Measurements from ENCODE around the gene NEBL. TPM values are rescaled to one million over a fixed set of nuclear protein-coding genes. Genes with fewer than 3 reads are reported as not detected.

Gene NEBL
- total and polyA plus RNA-seq, 9 of the 15 experiments (the other 6 are each of a cell fraction or from before 2014, with no cell fraction given): 0.82 to 14.6 (median 9.8) TPM

DNA sequence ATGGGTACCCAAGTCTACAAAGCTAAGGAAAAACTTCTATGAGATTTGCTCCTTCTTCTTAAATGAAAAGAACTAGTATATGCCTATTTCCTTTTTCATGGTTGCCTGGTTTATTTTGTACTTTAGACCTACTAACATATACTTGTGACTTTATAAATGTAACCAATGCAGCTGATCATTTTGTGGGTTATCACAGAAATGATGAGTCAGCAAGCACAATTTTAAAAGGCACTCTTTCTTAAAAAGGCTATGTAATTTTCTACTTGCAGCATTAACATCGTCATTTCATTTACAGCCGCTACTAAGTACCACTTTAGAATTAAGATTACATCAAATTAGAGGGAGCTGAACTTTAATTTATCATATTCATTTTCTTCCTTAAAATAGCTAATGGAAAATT is 13.6 kb downstream of the NEBL start (continued):
- TF ChIP-seq, protein P1, sequence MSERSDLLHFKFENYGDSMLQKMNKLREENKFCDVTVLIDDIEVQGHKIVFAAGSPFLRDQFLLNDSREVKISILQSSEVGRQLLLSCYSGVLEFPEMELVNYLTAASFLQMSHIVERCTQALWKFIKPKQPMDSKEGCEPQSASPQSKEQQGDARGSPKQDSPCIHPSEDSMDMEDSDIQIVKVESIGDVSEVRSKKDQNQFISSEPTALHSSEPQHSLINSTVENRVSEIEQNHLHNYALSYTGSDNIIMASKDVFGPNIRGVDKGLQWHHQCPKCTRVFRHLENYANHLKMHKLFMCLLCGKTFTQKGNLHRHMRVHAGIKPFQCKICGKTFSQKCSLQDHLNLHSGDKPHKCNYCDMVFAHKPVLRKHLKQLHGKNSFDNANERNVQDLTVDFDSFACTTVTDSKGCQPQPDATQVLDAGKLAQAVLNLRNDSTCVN (CRISPR knock-in tag; IDR thresholded peaks at IDR 0.05): no peak
- TF ChIP-seq, protein P2, sequence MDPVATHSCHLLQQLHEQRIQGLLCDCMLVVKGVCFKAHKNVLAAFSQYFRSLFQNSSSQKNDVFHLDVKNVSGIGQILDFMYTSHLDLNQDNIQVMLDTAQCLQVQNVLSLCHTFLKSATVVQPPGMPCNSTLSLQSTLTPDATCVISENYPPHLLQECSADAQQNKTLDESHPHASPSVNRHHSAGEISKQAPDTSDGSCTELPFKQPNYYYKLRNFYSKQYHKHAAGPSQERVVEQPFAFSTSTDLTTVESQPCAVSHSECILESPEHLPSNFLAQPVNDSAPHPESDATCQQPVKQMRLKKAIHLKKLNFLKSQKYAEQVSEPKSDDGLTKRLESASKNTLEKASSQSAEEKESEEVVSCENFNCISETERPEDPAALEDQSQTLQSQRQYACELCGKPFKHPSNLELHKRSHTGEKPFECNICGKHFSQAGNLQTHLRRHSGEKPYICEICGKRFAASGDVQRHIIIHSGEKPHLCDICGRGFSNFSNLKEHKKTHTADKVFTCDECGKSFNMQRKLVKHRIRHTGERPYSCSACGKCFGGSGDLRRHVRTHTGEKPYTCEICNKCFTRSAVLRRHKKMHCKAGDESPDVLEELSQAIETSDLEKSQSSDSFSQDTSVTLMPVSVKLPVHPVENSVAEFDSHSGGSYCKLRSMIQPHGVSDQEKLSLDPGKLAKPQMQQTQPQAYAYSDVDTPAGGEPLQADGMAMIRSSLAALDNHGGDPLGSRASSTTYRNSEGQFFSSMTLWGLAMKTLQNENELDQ (CRISPR knock-in tag; IDR thresholded peaks at IDR 0.05; ENCODE audit: borderline replicate concordance): no peak
- TF ChIP-seq MAFK (IDR thresholded peaks at IDR 0.05; ENCODE audit: low read length): peak; percentile 96
- TF ChIP-seq KLF13 (tag; IDR thresholded peaks at IDR 0.05; ENCODE audit: borderline replicate concordance, low read depth): no peak
- TF ChIP-seq FOXO4 (CRISPR knock-in tag; IDR thresholded peaks at IDR 0.05): no peak
- TF ChIP-seq SNRNP70 (optimal IDR thresholded peaks at IDR 0.05; ENCODE audit: low read depth, low read length): no peak
- no peak for TF ChIP-seq HSF4 (CRISPR knock-in tag; IDR thresholded peaks at IDR 0.05; ENCODE audit: borderline replicate concordance)
- no peak for TF ChIP-seq SRF (CRISPR knock-in tag; IDR thresholded peaks at IDR 0.05)
- TF ChIP-seq TCF7L2 (IDR thresholded peaks at IDR 0.05; ENCODE audit: low read depth, low read length): no peak
